Natural killer cell (primary cell): ENCODE results near the gene ADGRG6. TPM values are rescaled to one million over a fixed set of nuclear protein-coding genes. Genes with fewer than 3 reads are reported as not detected.

Source experiments
- ATAC-seq, 3 donors: fragments of 150-1000 bp in 2 of 3; fragments of 200-7000 bp in 1 of 3; cut with Tn5 transposase; 1 replicate in 1 of 3; 2 replicates in 2 of 3; pipeline ENCODE4 v1.10.0; 2021; ENCODE audit warnings: mild to moderate bottlenecking in 2 of 3, moderate library complexity in 2 of 3
- DNase-seq, 2 donors: peaks; one replicate each; pipeline versions ENCODE4 v3.0.0 to v3.0.0-alpha.2; 2013 to 2021; ENCODE audit warnings: mixed read lengths in 1 of 2
- H3K27ac ChIP-seq: one replicate; pipeline ENCODE4 v1.5.1; 2013; ENCODE audit warnings: mild to moderate bottlenecking, low read length
- H3K27me3 ChIP-seq: one replicate; pipeline ENCODE4 v1.6.1; 2013; ENCODE audit warnings: low read length; ENCODE audit not compliant: control insufficient read depth, insufficient read depth
- H3K36me3 ChIP-seq: one replicate; pipeline ENCODE4 v1.6.1; 2013; ENCODE audit warnings: low read length; ENCODE audit not compliant: control insufficient read depth, insufficient read depth
- H3K4me1 ChIP-seq: one replicate; pipeline ENCODE4 v1.6.1; 2013; ENCODE audit warnings: low read length; ENCODE audit not compliant: control insufficient read depth, insufficient read depth
- H3K4me3 ChIP-seq: one replicate; pipeline ENCODE4 v1.5.1; 2013; ENCODE audit warnings: low read length
- H3K9me3 ChIP-seq: one replicate; pipeline ENCODE4 v1.6.1; 2013; ENCODE audit warnings: low read length; ENCODE audit not compliant: control insufficient read depth, insufficient read depth
- H3K27ac Mint-ChIP-seq, 2 donors: one replicate each; pipeline ENCODE4 v1.8.0; 2022; ENCODE audit warnings: mild to moderate bottlenecking in 2 of 2, mixed read lengths in 2 of 2, moderate library complexity in 1 of 2
- H3K27me3 Mint-ChIP-seq, 2 donors: one replicate each; pipeline ENCODE4 v1.8.0; 2022; ENCODE audit warnings: low read depth in 2 of 2, mixed read lengths in 2 of 2
- H3K36me3 Mint-ChIP-seq: one replicate; pipeline ENCODE4 v1.8.0; 2022; ENCODE audit warnings: mixed read lengths
- H3K4me1 Mint-ChIP-seq, 2 donors: one replicate each; pipeline ENCODE4 v1.8.0; 2022; ENCODE audit warnings: mixed read lengths in 2 of 2
- H3K4me3 Mint-ChIP-seq: one replicate; pipeline ENCODE4 v1.8.0; 2022; ENCODE audit warnings: mild to moderate bottlenecking, moderate library complexity, mixed read lengths
- H3K9me3 Mint-ChIP-seq, 2 donors: one replicate each; pipeline ENCODE4 v1.8.0; 2022; ENCODE audit warnings: mixed read lengths in 2 of 2
- CTCF ChIP-seq: fragments of 200-600 bp; IDR thresholded peaks from one replicate; pipeline ENCODE4 v1.8.0; 2022; ENCODE audit warnings: antibody characterized with exemption
- WGBS: methylation state at CpG from one replicate; pipeline ENCODE4 v1.1.7; 2013; ENCODE audit warnings: missing lambda C conversion rate; ENCODE audit not compliant: insufficient coverage; 5-methylcytosine and 5-hydroxymethylcytosine counted together
- intact Hi-C: fragments of 100-400 bp; cut with micrococcal nuclease; formaldehyde crosslinking; loops from one replicate; pipeline ENCODE4 v1.14.2; 2022
- total RNA-seq, 4 donors: library from RNA; stranded (reverse); fragments of 120-200 nt in 1 of 4; gene quantifications; one replicate each; pipeline versions ENCODE4 v1.2.3 to v1.2.4, GENCODE V29; 2013 to 2022

The ADGRG6 gene
- total RNA-seq, 3 donors from 2014 or later (not counting 1 experiment from before 2014, with no cell fraction given), result 0.05 to 0.24 TPM; not detected in 1

GRCh38 chr6:142289687-142290086, 12.1 kb upstream of the ADGRG6 start:
- ATAC-seq (no peak), DNase-seq (no peak)
- Mint-ChIP-seq H3K36me3 (no peaks in the 10 kb centered on the region), H3K4me3 (no peak overlapping the region), H3K27ac (no peak overlapping the region), H3K4me1 (no peaks in the 10 kb centered on the region), H3K9me3 (peaks cover under 1 to 1% of the 10 kb centered on the region in 2 donors), H3K27me3 (peaks cover 4 to 11% of the 10 kb centered on the region in 2 donors)
- intact Hi-C loops, result no loop called here
- Histone ChIP-seq H3K27me3 (no peaks in the 10 kb centered on the region), H3K4me1 (no peaks in the 10 kb centered on the region), H3K27ac (no peak overlapping the region), H3K36me3 (no peaks in the 10 kb centered on the region), H3K4me3 (no peak overlapping the region), H3K9me3 (no peaks in the 10 kb centered on the region)
- TF ChIP-seq CTCF, result no peak
- WGBS, result 74% methylated on average over 6 of the region's 6 CpGs

- Histone ChIP-seq H3K4me1 (no peaks in the 10 kb centered on the region), H3K36me3 (no peaks in the 10 kb centered on the region), H3K27ac (no peak overlapping the region), H3K4me3 (no peak overlapping the region), H3K27me3 (no peaks in the 10 kb centered on the region), H3K9me3 (no peaks in the 10 kb centered on the region)
- no peak overlapping the region for H3K27ac Mint-ChIP-seq
- peaks cover 2 to 4% of the 10 kb centered on the region in 2 donors for H3K9me3 Mint-ChIP-seq
- intact Hi-C loops, result no loop called here
- H3K36me3 Mint-ChIP-seq, result no peaks in the 10 kb centered on the region
- no peak overlapping the region for H3K4me3 Mint-ChIP-seq
- ATAC-seq, result no peak
- TF ChIP-seq CTCF, result no peak
- DNase-seq, result no peak
- no peaks in the 10 kb centered on the region for H3K4me1 Mint-ChIP-seq
- WGBS, result 91% methylated on average over 5 of the region's 5 CpGs
- H3K27me3 Mint-ChIP-seq, result peaks cover 6 to 9% of the 10 kb centered on the region in 2 donors
These were observed 11.0 kb upstream of the ADGRG6 start for GRCh38 chr6:142290851-142291250.

- no peak for TF ChIP-seq CTCF
- Histone ChIP-seq H3K9me3 (no peaks in the 10 kb centered on the region), H3K27ac (no peak overlapping the region), H3K4me3 (no peak overlapping the region), H3K27me3 (no peaks in the 10 kb centered on the region), H3K4me1 (no peaks in the 10 kb centered on the region), H3K36me3 (no peaks in the 10 kb centered on the region)
- Mint-ChIP-seq H3K4me3 (no peak overlapping the region), H3K4me1 (no peaks in the 10 kb centered on the region), H3K9me3 (peaks cover 2 to 4% of the 10 kb centered on the region in 2 donors), H3K36me3 (no peaks in the 10 kb centered on the region), H3K27me3 (peaks cover 6 to 9% of the 10 kb centered on the region in 2 donors), H3K27ac (no peak overlapping the region)
- no peak for DNase-seq
- ATAC-seq, result no peak
- WGBS, result 82% methylated on average over 1 of the region's 3 CpGs
- intact Hi-C loops, result no loop called here
These were observed 10.3 kb upstream of the ADGRG6 start for GRCh38 chr6:142291512-142291911.

GRCh38 chr6:142292166-142292924, 9.5 kb upstream of the ADGRG6 start:
- TF ChIP-seq CTCF, result no peak
- DNase-seq (no peak), ATAC-seq (no peak)
- peaks cover 2 to 4% of the 10 kb centered on the region in 2 donors for H3K9me3 Mint-ChIP-seq
- Histone ChIP-seq H3K4me3 (no peak overlapping the region), H3K27ac (no peak overlapping the region), H3K36me3 (no peaks in the 10 kb centered on the region), H3K27me3 (no peaks in the 10 kb centered on the region), H3K4me1 (no peaks in the 10 kb centered on the region), H3K9me3 (no peaks in the 10 kb centered on the region)
- H3K36me3 Mint-ChIP-seq, result no peaks in the 10 kb centered on the region
- WGBS, result 88% methylated on average over 5 of the region's 6 CpGs
- H3K27me3 Mint-ChIP-seq, result peaks cover 6 to 9% of the 10 kb centered on the region in 2 donors
- no peak overlapping the region for H3K4me3 Mint-ChIP-seq
- no peaks in the 10 kb centered on the region for H3K4me1 Mint-ChIP-seq
- intact Hi-C loops, result no loop called here
- H3K27ac Mint-ChIP-seq, result no peak overlapping the region
